ENCODE data around the gene PLPPR5.

Gene PLPPR5

GRCh38 chr1:98870959-98871903 lies 133.4 kb downstream of the PLPPR5 start:
- no peaks in the 10 kb centered on the region for H3K27me3 ChIP-seq (replicated peaks; ENCODE audit: insufficient read depth, low read length)
- H3K36me3 ChIP-seq (replicated peaks; ENCODE audit: insufficient read depth, low read length) = no peaks in the 10 kb centered on the region
- H4K20me1 ChIP-seq (ENCODE audit: insufficient read depth, low read length) = no peaks in the 10 kb centered on the region
- H3K27ac ChIP-seq (ENCODE audit: low read length) = peak overlapping the region; percentile 52; the same call in 1 of the 2 replicates
- peaks cover 5% of the 10 kb centered on the region; the same call in 1 of the 2 replicates for H3F3A ChIP-seq (ENCODE audit: insufficient read depth, low read length)
- no peak overlapping the region for H3K9ac ChIP-seq (ENCODE audit: low read length)
- TF ChIP-seq CTCF (IDR thresholded peaks at IDR 0.05; ENCODE audit: low read length) (no peak), EZH2 (optimal IDR thresholded peaks at IDR 0.05; ENCODE audit: low read depth, low read length) (no peak), EZH2phosphoT487 (IDR thresholded peaks at IDR 0.05; ENCODE audit: low read length) (no peak)
- peak overlapping the region; percentile 59; the same call in 1 of the 2 replicates for H3K4me2 ChIP-seq (ENCODE audit: low read depth, low read length)
- no peaks in the 10 kb centered on the region for H3K79me2 ChIP-seq (ENCODE audit: low read length)
- H3K9me2 ChIP-seq (replicated peaks; ENCODE audit: insufficient read depth, low read length) = no peaks in the 10 kb centered on the region
- DNase-seq = peak; percentile 90
- H3K9me3 ChIP-seq (replicated peaks; ENCODE audit: insufficient read depth, low read length) = no peaks in the 10 kb centered on the region
- peaks cover 3% of the 10 kb centered on the region; the same call in 1 of the 2 replicates for H3K4me1 ChIP-seq (ENCODE audit: low read length)
- H2AFZ ChIP-seq (ENCODE audit: low read length) = peak overlapping the region; percentile 81
- H3K4me3 ChIP-seq (ENCODE audit: low read length) = peak overlapping the region; percentile 40; the same call in 1 of the 2 replicates

DNA sequence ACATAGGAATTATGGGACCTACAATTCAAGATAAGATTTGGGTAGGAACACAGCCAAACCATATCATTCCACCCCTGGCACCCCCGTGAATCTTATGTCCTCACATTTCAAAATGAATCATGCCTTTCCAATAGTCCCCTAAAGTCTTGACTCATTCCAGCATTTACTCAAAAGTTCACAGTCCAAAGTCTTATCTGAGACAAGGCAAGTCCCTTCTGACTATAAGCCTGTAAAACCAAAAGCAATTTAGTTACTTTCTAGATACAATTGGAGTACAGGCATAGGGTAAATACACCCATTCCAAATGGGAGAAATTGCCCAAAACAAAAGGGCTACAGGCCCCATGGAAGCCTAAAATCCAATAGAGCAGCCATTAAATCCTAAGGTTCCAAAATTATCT lies 138.9 kb downstream of the PLPPR5 start:
- H3K9ac ChIP-seq (ENCODE audit: low read length) = no peak overlapping the region
- H3K27ac ChIP-seq (ENCODE audit: low read length) = no peak overlapping the region
- H3K79me2 ChIP-seq (ENCODE audit: low read length) = no peaks in the 10 kb centered on the region
- H3K9me2 ChIP-seq (replicated peaks; ENCODE audit: insufficient read depth, low read length) = no peaks in the 10 kb centered on the region
- H3K4me3 ChIP-seq (ENCODE audit: low read length) = no peak overlapping the region
- no peaks in the 10 kb centered on the region for H3K36me3 ChIP-seq (replicated peaks; ENCODE audit: insufficient read depth, low read length)
- no peaks in the 10 kb centered on the region for H3K9me3 ChIP-seq (replicated peaks; ENCODE audit: insufficient read depth, low read length)
- 0 out of 2 replicates have a peak, but pooled peaks cover under 1% of the 10 kb centered on the region for H3F3A ChIP-seq (ENCODE audit: insufficient read depth, low read length)
- no peaks in the 10 kb centered on the region for H3K27me3 ChIP-seq (replicated peaks; ENCODE audit: insufficient read depth, low read length)
- no peak overlapping the region for H3K4me2 ChIP-seq (ENCODE audit: low read depth, low read length)
- no peaks in the 10 kb centered on the region for H3K4me1 ChIP-seq (ENCODE audit: low read length)
- no peak overlapping the region for H2AFZ ChIP-seq (ENCODE audit: low read length)
- no peak for TF ChIP-seq EZH2phosphoT487 (IDR thresholded peaks at IDR 0.05; ENCODE audit: low read length)
- no peak for TF ChIP-seq CTCF (IDR thresholded peaks at IDR 0.05; ENCODE audit: low read length)
- TF ChIP-seq EZH2 (optimal IDR thresholded peaks at IDR 0.05; ENCODE audit: low read depth, low read length) = no peak
- no peak for DNase-seq
- no peaks in the 10 kb centered on the region for H4K20me1 ChIP-seq (ENCODE audit: insufficient read depth, low read length)

DNA sequence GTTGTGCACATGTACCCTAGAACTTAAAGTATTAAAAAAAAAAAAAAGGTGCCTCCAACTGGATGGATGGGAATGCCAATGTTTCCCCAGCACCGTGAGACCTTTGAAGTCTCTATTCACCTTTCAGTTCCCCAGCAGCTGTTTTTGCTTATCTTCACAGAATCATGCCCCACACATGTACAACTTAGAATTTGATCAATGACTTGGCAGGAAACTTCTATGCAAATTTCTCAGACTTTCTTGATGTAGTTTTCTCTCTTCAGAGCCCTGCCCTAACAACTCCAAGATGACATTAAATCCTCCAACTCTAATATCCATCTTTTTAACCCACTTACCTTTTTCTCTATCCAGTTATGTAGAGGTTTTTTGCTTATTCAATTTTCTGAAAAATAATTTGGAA lies 144.3 kb downstream of the PLPPR5 start:
- Histone ChIP-seq H3F3A (ENCODE audit: insufficient read depth, low read length) (no peaks in the 10 kb centered on the region), H2AFZ (ENCODE audit: low read length) (no peak overlapping the region), H3K27me3 (replicated peaks; ENCODE audit: insufficient read depth, low read length) (no peaks in the 10 kb centered on the region), H3K36me3 (replicated peaks; ENCODE audit: insufficient read depth, low read length) (no peaks in the 10 kb centered on the region), H3K4me2 (ENCODE audit: low read depth, low read length) (no peak overlapping the region), H3K4me1 (ENCODE audit: low read length) (no peaks in the 10 kb centered on the region), H3K27ac (ENCODE audit: low read length) (no peak overlapping the region), H3K9ac (ENCODE audit: low read length) (no peak overlapping the region), H3K79me2 (ENCODE audit: low read length) (no peaks in the 10 kb centered on the region), H4K20me1 (ENCODE audit: insufficient read depth, low read length) (no peaks in the 10 kb centered on the region), H3K4me3 (ENCODE audit: low read length) (no peak overlapping the region), H3K9me2 (replicated peaks; ENCODE audit: insufficient read depth, low read length) (no peaks in the 10 kb centered on the region), H3K9me3 (replicated peaks; ENCODE audit: insufficient read depth, low read length) (no peaks in the 10 kb centered on the region)
- no peak for DNase-seq
- no peak for TF ChIP-seq CTCF (IDR thresholded peaks at IDR 0.05; ENCODE audit: low read length)
- no peak for TF ChIP-seq EZH2phosphoT487 (IDR thresholded peaks at IDR 0.05; ENCODE audit: low read length)
